H9 (cell line): ENCODE results near the gene MAL. TPM values are rescaled to one million over a fixed set of nuclear protein-coding genes. Genes with fewer than 3 reads are reported as not detected.
A peak's percentile ranks its signal among the peaks of the same experiment; 100 is the strongest.

Experiments used
- DNase-seq: peaks from one replicate; pipeline ENCODE4 v3.0.0-alpha.2; 2017
- H2AFZ ChIP-seq: one replicate; pipeline ENCODE4 v1.6.1; 2013; ENCODE audit warnings: mild to moderate bottlenecking, low read length, control low read depth, moderate library complexity
- H2AK5ac ChIP-seq: 2 replicates; pipeline ENCODE4 v1.6.1; 2013; ENCODE audit warnings: low read length, control low read depth, mixed read lengths; ENCODE audit not compliant: insufficient read length
- H2BK120ac ChIP-seq: one replicate; pipeline ENCODE4 v1.6.1; 2013; ENCODE audit warnings: low read depth, mild to moderate bottlenecking, low read length, control low read depth, inconsistent platforms; ENCODE audit not compliant: poor library complexity, severe bottlenecking
- H2BK12ac ChIP-seq: 2 replicates; pipeline ENCODE4 v1.6.1; 2013; ENCODE audit warnings: low read length, control low read depth, mixed read lengths, low read depth; ENCODE audit not compliant: insufficient read length
- H2BK15ac ChIP-seq: 2 replicates; pipeline ENCODE4 v1.6.1; 2013; ENCODE audit warnings: low read depth, low read length, control low read depth
- H2BK20ac ChIP-seq: one replicate; pipeline ENCODE4 v1.6.1; 2013; ENCODE audit warnings: low read depth, mild to moderate bottlenecking, low read length, control low read depth, inconsistent platforms; ENCODE audit not compliant: poor library complexity, severe bottlenecking
- H2BK5ac ChIP-seq: 2 replicates; pipeline ENCODE4 v1.6.1; 2013; ENCODE audit warnings: low read length, control low read depth, mixed read lengths; ENCODE audit not compliant: insufficient read length
- H3K14ac ChIP-seq: 2 replicates; pipeline ENCODE4 v1.6.1; 2013; ENCODE audit warnings: low read length, control low read depth; ENCODE audit not compliant: insufficient read depth
- H3K18ac ChIP-seq: 2 replicates; pipeline ENCODE4 v1.6.1; 2013; ENCODE audit warnings: low read depth, mild to moderate bottlenecking, mixed read lengths, low read length, control low read depth; ENCODE audit not compliant: insufficient read length
- H3K23ac ChIP-seq: 2 replicates; pipeline ENCODE4 v1.6.1; 2013; ENCODE audit warnings: low read length, control low read depth, mixed read lengths, low read depth; ENCODE audit not compliant: insufficient read length
- H3K23me2 ChIP-seq: 2 replicates; pipeline ENCODE4 v1.6.1; 2013; ENCODE audit warnings: low read depth, mild to moderate bottlenecking, mixed read lengths, low read length, control low read depth; ENCODE audit not compliant: insufficient read length, poor library complexity, severe bottlenecking
- H3K27ac ChIP-seq: 2 replicates; pipeline ENCODE4 v1.5.1; 2013; ENCODE audit warnings: low read length, control low read depth, mixed read lengths, low read depth; ENCODE audit not compliant: insufficient read length
- H3K27me3 ChIP-seq: 2 replicates; pipeline ENCODE4 v1.6.1; 2013; ENCODE audit warnings: low read length, control low read depth, inconsistent platforms; ENCODE audit not compliant: insufficient read depth
- H3K4ac ChIP-seq: 2 replicates; pipeline ENCODE4 v1.6.1; 2013; ENCODE audit warnings: low read depth, mild to moderate bottlenecking, control low read depth, inconsistent platforms, low read length, moderate library complexity
- H3K4me1 ChIP-seq: 2 replicates; pipeline ENCODE4 v1.6.1; 2013; ENCODE audit warnings: low read length, control low read depth, inconsistent platforms; ENCODE audit not compliant: insufficient read depth
- H3K4me2 ChIP-seq: 2 replicates; pipeline ENCODE4 v1.6.1; 2013; ENCODE audit warnings: low read length, control low read depth, mixed read lengths; ENCODE audit not compliant: insufficient read length, insufficient read depth
- H3K56ac ChIP-seq: 2 replicates; pipeline ENCODE4 v1.6.1; 2013; ENCODE audit warnings: low read depth, mild to moderate bottlenecking, mixed read lengths, low read length, control low read depth; ENCODE audit not compliant: insufficient read length
- H3K79me1 ChIP-seq: 2 replicates; pipeline ENCODE4 v1.6.1; 2013; ENCODE audit warnings: low read depth, mild to moderate bottlenecking, moderate library complexity, low read length, control low read depth, inconsistent platforms; ENCODE audit not compliant: insufficient read depth, poor library complexity, severe bottlenecking
- H3K79me2 ChIP-seq: 2 replicates; pipeline ENCODE4 v1.6.1; 2013; ENCODE audit warnings: low read length, control low read depth, inconsistent platforms; ENCODE audit not compliant: insufficient read depth
- H3K9ac ChIP-seq: 2 replicates; pipeline ENCODE4 v1.6.1; 2013; ENCODE audit warnings: low read length, control low read depth, mixed read lengths; ENCODE audit not compliant: insufficient read length; ENCODE audit errors: extremely low read depth
- H3K9me3 ChIP-seq: one replicate; pipeline ENCODE4 v1.6.1; 2013; ENCODE audit warnings: low read depth, low read length, inconsistent platforms; ENCODE audit not compliant: control insufficient read depth
- H3T11ph ChIP-seq: one replicate; pipeline ENCODE4 v1.6.1; 2013; ENCODE audit warnings: mild to moderate bottlenecking, low read length, control low read depth, inconsistent platforms
- H4K20me1 ChIP-seq: one replicate; pipeline ENCODE4 v1.6.1; 2013; ENCODE audit not compliant: control insufficient read depth, insufficient read length, insufficient read depth
- H4K5ac ChIP-seq: 2 replicates; pipeline ENCODE4 v1.6.1; 2013; ENCODE audit warnings: low read depth, mild to moderate bottlenecking, mixed read lengths, low read length, control low read depth; ENCODE audit not compliant: insufficient read length
- H4K8ac ChIP-seq: replicated peaks from 2 replicates; pipeline ENCODE4 v1.6.1; 2013; ENCODE audit warnings: low read length, control low read depth, mixed read lengths, low read depth; ENCODE audit not compliant: insufficient read length
- H4K91ac ChIP-seq: 2 replicates; pipeline ENCODE4 v1.6.1; 2013; ENCODE audit warnings: low read depth, mild to moderate bottlenecking, moderate library complexity, mixed read lengths, low read length, control low read depth; ENCODE audit not compliant: insufficient read length
- H3K27ac Mint-ChIP-seq, 3 experiments: 2 replicates in 2 of 3; 3 replicates in 1 of 3; pipeline ENCODE4 v1.8.0; 2020 to 2021; ENCODE audit warnings: mixed read lengths in 3 of 3, mild to moderate bottlenecking in 1 of 3, moderate library complexity in 1 of 3
- H3K27me3 Mint-ChIP-seq: 2 replicates; pipeline ENCODE4 v1.8.0; 2021; ENCODE audit warnings: low read depth, mild to moderate bottlenecking, moderate library complexity, mixed read lengths
- H3K36me3 Mint-ChIP-seq, 3 experiments: 2 replicates in 2 of 3; 3 replicates in 1 of 3; pipeline ENCODE4 v1.8.0; 2020 to 2021; ENCODE audit warnings: low read depth in 3 of 3, mixed read lengths in 3 of 3; ENCODE audit not compliant: insufficient read depth in 1 of 3
- H3K4me1 Mint-ChIP-seq, 2 experiments: 2 replicates each; pipeline ENCODE4 v1.8.0; 2020; ENCODE audit warnings: mixed read lengths in 2 of 2
- H3K4me3 Mint-ChIP-seq, 2 experiments: 2 replicates in 1 of 2; 3 replicates in 1 of 2; pipeline ENCODE4 v1.8.0; 2020 to 2021; ENCODE audit warnings: mild to moderate bottlenecking in 2 of 2, mixed read lengths in 2 of 2, moderate library complexity in 1 of 2
- H3K9me3 Mint-ChIP-seq, 2 experiments: 2 replicates in 1 of 2; 3 replicates in 1 of 2; pipeline ENCODE4 v1.8.0; 2020; ENCODE audit warnings: mild to moderate bottlenecking in 2 of 2, mixed read lengths in 2 of 2, moderate library complexity in 1 of 2
- CTCF ChIP-seq: fragments of 200-600 bp; sonication (generic); conservative IDR thresholded peaks from 3 replicates; pipeline ENCODE4 v1.8.0; 2021; ENCODE audit warnings: antibody characterized with exemption, mild to moderate bottlenecking
- WGBS: extraction: QIAGEN DNeasy Blood & Tissue Kit; methylation state at CpG from one replicate; pipeline ENCODE4 v1.1.7; 2013; ENCODE audit warnings: missing lambda C conversion rate, low lambda C conversion rate, mixed read lengths; ENCODE audit not compliant: insufficient read length; ENCODE audit errors: extremely low coverage; 5-methylcytosine and 5-hydroxymethylcytosine counted together
- total RNA-seq: library from RNA; stranded (reverse); gene quantifications from 2 replicates; pipeline ENCODE4 v1.2.1, GENCODE V29; 2021

MAL gene
- total RNA-seq, 1 experiment from 2014 or later: not detected

- Histone ChIP-seq H4K8ac (no peak overlapping the region), H2AFZ (no peak overlapping the region), H3K56ac (no peak overlapping the region), H3K79me1 (no peaks in the 10 kb centered on the region), H3K4me1 (peaks cover 2% of the 10 kb centered on the region; the same call in 1 of the 2 replicates), H3K14ac (no peak overlapping the region), H3K4me2 (no peak overlapping the region), H3K9me3 (no peaks in the 10 kb centered on the region), H2BK15ac (no peak overlapping the region), H3T11ph (no peak overlapping the region), H2AK5ac (no peak overlapping the region), H3K4ac (no peak overlapping the region), H3K9ac (no peak overlapping the region), H3K79me2 (no peaks in the 10 kb centered on the region), H2BK12ac (no peak overlapping the region), H3K27ac (no peak overlapping the region), H3K27me3 (peaks cover 38% of the 10 kb centered on the region), H3K23me2 (peaks cover 8% of the 10 kb centered on the region), H2BK5ac (no peak overlapping the region), H2BK120ac (no peak overlapping the region), H4K5ac (no peak overlapping the region), H4K91ac (no peak overlapping the region), H3K18ac (no peak overlapping the region), H2BK20ac (no peak overlapping the region), H3K23ac (no peak overlapping the region), H4K20me1 (no peaks in the 10 kb centered on the region)
- Mint-ChIP-seq H3K4me1 (peaks cover 24 to 37% of the 10 kb centered on the region in 2 experiments), H3K27ac (no peak overlapping the region), H3K36me3 (no peaks in the 10 kb centered on the region; a peak in 1 of 7 replicates), H3K27me3 (peaks cover 92% of the 10 kb centered on the region), H3K4me3 (peak overlapping the region in 1 of 2 experiments; percentile 73; a peak in 2 of 5 replicates), H3K9me3 (no peaks in the 10 kb centered on the region)
- DNase-seq: no peak
- WGBS: no CpG with 5 or more reads among the region's 11 CpGs
- no peak for TF ChIP-seq CTCF
These were observed 1.1 kb upstream of the MAL start for GRCh38 chr2:95024371-95024770.
